H9 (cell line): ENCODE data around the gene AGBL4. TPM values are rescaled to one million over a fixed set of nuclear protein-coding genes. Genes with fewer than 3 reads are reported as not detected.
A peak's percentile ranks its signal among the peaks of the same experiment; 100 is the strongest.

Source experiments
- DNase-seq: peaks from one replicate; pipeline ENCODE4 v3.0.0-alpha.2; 2017
- H2AFZ ChIP-seq: one replicate; pipeline ENCODE4 v1.6.1; 2013; ENCODE audit warnings: mild to moderate bottlenecking, low read length, control low read depth, moderate library complexity
- H2AK5ac ChIP-seq: 2 replicates; pipeline ENCODE4 v1.6.1; 2013; ENCODE audit warnings: low read length, control low read depth, mixed read lengths; ENCODE audit not compliant: insufficient read length
- H2BK120ac ChIP-seq: one replicate; pipeline ENCODE4 v1.6.1; 2013; ENCODE audit warnings: low read depth, mild to moderate bottlenecking, low read length, control low read depth, inconsistent platforms; ENCODE audit not compliant: poor library complexity, severe bottlenecking
- H2BK12ac ChIP-seq: 2 replicates; pipeline ENCODE4 v1.6.1; 2013; ENCODE audit warnings: low read length, control low read depth, mixed read lengths, low read depth; ENCODE audit not compliant: insufficient read length
- H2BK15ac ChIP-seq: 2 replicates; pipeline ENCODE4 v1.6.1; 2013; ENCODE audit warnings: low read depth, low read length, control low read depth
- H2BK20ac ChIP-seq: one replicate; pipeline ENCODE4 v1.6.1; 2013; ENCODE audit warnings: low read depth, mild to moderate bottlenecking, low read length, control low read depth, inconsistent platforms; ENCODE audit not compliant: poor library complexity, severe bottlenecking
- H2BK5ac ChIP-seq: 2 replicates; pipeline ENCODE4 v1.6.1; 2013; ENCODE audit warnings: low read length, control low read depth, mixed read lengths; ENCODE audit not compliant: insufficient read length
- H3K14ac ChIP-seq: 2 replicates; pipeline ENCODE4 v1.6.1; 2013; ENCODE audit warnings: low read length, control low read depth; ENCODE audit not compliant: insufficient read depth
- H3K18ac ChIP-seq: 2 replicates; pipeline ENCODE4 v1.6.1; 2013; ENCODE audit warnings: low read depth, mild to moderate bottlenecking, mixed read lengths, low read length, control low read depth; ENCODE audit not compliant: insufficient read length
- H3K23ac ChIP-seq: 2 replicates; pipeline ENCODE4 v1.6.1; 2013; ENCODE audit warnings: low read length, control low read depth, mixed read lengths, low read depth; ENCODE audit not compliant: insufficient read length
- H3K23me2 ChIP-seq: 2 replicates; pipeline ENCODE4 v1.6.1; 2013; ENCODE audit warnings: low read depth, mild to moderate bottlenecking, mixed read lengths, low read length, control low read depth; ENCODE audit not compliant: insufficient read length, poor library complexity, severe bottlenecking
- H3K27ac ChIP-seq: 2 replicates; pipeline ENCODE4 v1.5.1; 2013; ENCODE audit warnings: low read length, control low read depth, mixed read lengths, low read depth; ENCODE audit not compliant: insufficient read length
- H3K27me3 ChIP-seq: 2 replicates; pipeline ENCODE4 v1.6.1; 2013; ENCODE audit warnings: low read length, control low read depth, inconsistent platforms; ENCODE audit not compliant: insufficient read depth
- H3K4ac ChIP-seq: 2 replicates; pipeline ENCODE4 v1.6.1; 2013; ENCODE audit warnings: low read depth, mild to moderate bottlenecking, control low read depth, inconsistent platforms, low read length, moderate library complexity
- H3K4me1 ChIP-seq: 2 replicates; pipeline ENCODE4 v1.6.1; 2013; ENCODE audit warnings: low read length, control low read depth, inconsistent platforms; ENCODE audit not compliant: insufficient read depth
- H3K4me2 ChIP-seq: 2 replicates; pipeline ENCODE4 v1.6.1; 2013; ENCODE audit warnings: low read length, control low read depth, mixed read lengths; ENCODE audit not compliant: insufficient read length, insufficient read depth
- H3K56ac ChIP-seq: 2 replicates; pipeline ENCODE4 v1.6.1; 2013; ENCODE audit warnings: low read depth, mild to moderate bottlenecking, mixed read lengths, low read length, control low read depth; ENCODE audit not compliant: insufficient read length
- H3K79me1 ChIP-seq: 2 replicates; pipeline ENCODE4 v1.6.1; 2013; ENCODE audit warnings: low read depth, mild to moderate bottlenecking, moderate library complexity, low read length, control low read depth, inconsistent platforms; ENCODE audit not compliant: insufficient read depth, poor library complexity, severe bottlenecking
- H3K79me2 ChIP-seq: 2 replicates; pipeline ENCODE4 v1.6.1; 2013; ENCODE audit warnings: low read length, control low read depth, inconsistent platforms; ENCODE audit not compliant: insufficient read depth
- H3K9ac ChIP-seq: 2 replicates; pipeline ENCODE4 v1.6.1; 2013; ENCODE audit warnings: low read length, control low read depth, mixed read lengths; ENCODE audit not compliant: insufficient read length; ENCODE audit errors: extremely low read depth
- H3K9me3 ChIP-seq: one replicate; pipeline ENCODE4 v1.6.1; 2013; ENCODE audit warnings: low read depth, low read length, inconsistent platforms; ENCODE audit not compliant: control insufficient read depth
- H3T11ph ChIP-seq: one replicate; pipeline ENCODE4 v1.6.1; 2013; ENCODE audit warnings: mild to moderate bottlenecking, low read length, control low read depth, inconsistent platforms
- H4K20me1 ChIP-seq: one replicate; pipeline ENCODE4 v1.6.1; 2013; ENCODE audit not compliant: control insufficient read depth, insufficient read length, insufficient read depth
- H4K5ac ChIP-seq: 2 replicates; pipeline ENCODE4 v1.6.1; 2013; ENCODE audit warnings: low read depth, mild to moderate bottlenecking, mixed read lengths, low read length, control low read depth; ENCODE audit not compliant: insufficient read length
- H4K8ac ChIP-seq: replicated peaks from 2 replicates; pipeline ENCODE4 v1.6.1; 2013; ENCODE audit warnings: low read length, control low read depth, mixed read lengths, low read depth; ENCODE audit not compliant: insufficient read length
- H4K91ac ChIP-seq: 2 replicates; pipeline ENCODE4 v1.6.1; 2013; ENCODE audit warnings: low read depth, mild to moderate bottlenecking, moderate library complexity, mixed read lengths, low read length, control low read depth; ENCODE audit not compliant: insufficient read length
- H3K27ac Mint-ChIP-seq, 3 experiments: 2 replicates in 2 of 3; 3 replicates in 1 of 3; pipeline ENCODE4 v1.8.0; 2020 to 2021; ENCODE audit warnings: mixed read lengths in 3 of 3, mild to moderate bottlenecking in 1 of 3, moderate library complexity in 1 of 3
- H3K27me3 Mint-ChIP-seq: 2 replicates; pipeline ENCODE4 v1.8.0; 2021; ENCODE audit warnings: low read depth, mild to moderate bottlenecking, moderate library complexity, mixed read lengths
- H3K36me3 Mint-ChIP-seq, 3 experiments: 2 replicates in 2 of 3; 3 replicates in 1 of 3; pipeline ENCODE4 v1.8.0; 2020 to 2021; ENCODE audit warnings: low read depth in 3 of 3, mixed read lengths in 3 of 3; ENCODE audit not compliant: insufficient read depth in 1 of 3
- H3K4me1 Mint-ChIP-seq, 2 experiments: 2 replicates each; pipeline ENCODE4 v1.8.0; 2020; ENCODE audit warnings: mixed read lengths in 2 of 2
- H3K4me3 Mint-ChIP-seq, 2 experiments: 2 replicates in 1 of 2; 3 replicates in 1 of 2; pipeline ENCODE4 v1.8.0; 2020 to 2021; ENCODE audit warnings: mild to moderate bottlenecking in 2 of 2, mixed read lengths in 2 of 2, moderate library complexity in 1 of 2
- H3K9me3 Mint-ChIP-seq, 2 experiments: 2 replicates in 1 of 2; 3 replicates in 1 of 2; pipeline ENCODE4 v1.8.0; 2020; ENCODE audit warnings: mild to moderate bottlenecking in 2 of 2, mixed read lengths in 2 of 2, moderate library complexity in 1 of 2
- WGBS: extraction: QIAGEN DNeasy Blood & Tissue Kit; methylation state at CpG from one replicate; pipeline ENCODE4 v1.1.7; 2013; ENCODE audit warnings: missing lambda C conversion rate, low lambda C conversion rate, mixed read lengths; ENCODE audit not compliant: insufficient read length; ENCODE audit errors: extremely low coverage; 5-methylcytosine and 5-hydroxymethylcytosine counted together
- total RNA-seq: library from RNA; stranded (reverse); gene quantifications from 2 replicates; pipeline ENCODE4 v1.2.1, GENCODE V29; 2021
- TF ChIP-seq, protein P1 (sequence below): fragments of 200-600 bp; sonication (generic); conservative IDR thresholded peaks from 3 replicates; pipeline ENCODE4 v1.8.0; 2021; ENCODE audit warnings: antibody characterized with exemption, mild to moderate bottlenecking

AGBL4 gene
- total RNA-seq, 1 experiment from 2014 or later, result not detected

DNA sequence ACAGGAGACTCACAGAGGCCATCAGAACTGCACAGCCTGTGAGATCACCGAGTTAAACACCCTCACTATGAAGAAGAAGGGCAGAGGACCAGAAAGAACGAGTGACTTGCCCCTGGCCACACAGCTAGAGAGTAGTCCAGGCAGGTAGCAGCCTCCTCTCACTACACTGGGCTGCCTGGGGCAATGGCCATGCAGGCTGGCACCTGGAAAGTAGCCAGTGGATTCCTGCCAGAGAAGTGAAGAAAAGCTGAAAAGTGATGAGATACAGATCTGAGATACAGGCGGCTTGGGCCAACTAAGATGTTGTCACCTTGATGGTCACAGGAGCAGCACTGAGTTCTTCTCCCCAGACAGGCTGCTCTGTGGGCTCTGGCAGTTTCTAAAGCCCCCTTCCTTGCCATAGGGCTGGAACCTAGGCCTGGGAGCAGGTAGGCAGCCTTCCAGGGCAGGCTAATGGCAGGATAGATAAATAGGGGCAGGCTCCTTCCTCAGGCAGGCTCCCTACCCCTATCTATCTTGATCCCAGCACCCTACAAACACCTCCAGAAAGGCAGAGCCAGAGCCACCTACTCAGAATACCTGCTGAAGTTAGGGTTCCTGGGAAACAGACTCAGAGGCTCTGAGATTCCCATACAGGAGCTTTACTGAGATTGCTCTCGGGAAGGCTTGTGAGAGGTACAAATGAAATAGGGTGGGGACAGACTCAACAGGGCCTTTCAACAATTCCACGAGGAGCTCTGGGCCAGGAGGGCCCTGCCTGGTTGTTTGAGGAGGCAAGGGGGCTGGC lies 1353.3 kb downstream of the AGBL4 start:
- TF ChIP-seq, protein P1, sequence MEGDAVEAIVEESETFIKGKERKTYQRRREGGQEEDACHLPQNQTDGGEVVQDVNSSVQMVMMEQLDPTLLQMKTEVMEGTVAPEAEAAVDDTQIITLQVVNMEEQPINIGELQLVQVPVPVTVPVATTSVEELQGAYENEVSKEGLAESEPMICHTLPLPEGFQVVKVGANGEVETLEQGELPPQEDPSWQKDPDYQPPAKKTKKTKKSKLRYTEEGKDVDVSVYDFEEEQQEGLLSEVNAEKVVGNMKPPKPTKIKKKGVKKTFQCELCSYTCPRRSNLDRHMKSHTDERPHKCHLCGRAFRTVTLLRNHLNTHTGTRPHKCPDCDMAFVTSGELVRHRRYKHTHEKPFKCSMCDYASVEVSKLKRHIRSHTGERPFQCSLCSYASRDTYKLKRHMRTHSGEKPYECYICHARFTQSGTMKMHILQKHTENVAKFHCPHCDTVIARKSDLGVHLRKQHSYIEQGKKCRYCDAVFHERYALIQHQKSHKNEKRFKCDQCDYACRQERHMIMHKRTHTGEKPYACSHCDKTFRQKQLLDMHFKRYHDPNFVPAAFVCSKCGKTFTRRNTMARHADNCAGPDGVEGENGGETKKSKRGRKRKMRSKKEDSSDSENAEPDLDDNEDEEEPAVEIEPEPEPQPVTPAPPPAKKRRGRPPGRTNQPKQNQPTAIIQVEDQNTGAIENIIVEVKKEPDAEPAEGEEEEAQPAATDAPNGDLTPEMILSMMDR, result no peak
- Histone ChIP-seq H2BK12ac (no peak overlapping the region), H4K20me1 (no peaks in the 10 kb centered on the region), H2AK5ac (no peak overlapping the region), H3T11ph (no peak overlapping the region), H3K27me3 (no peaks in the 10 kb centered on the region), H2BK5ac (no peak overlapping the region), H3K23me2 (no peaks in the 10 kb centered on the region), H3K79me1 (no peaks in the 10 kb centered on the region), H3K4me1 (peaks cover 7% of the 10 kb centered on the region; the same call in 1 of the 2 replicates), H2AFZ (no peak overlapping the region), H2BK120ac (no peak overlapping the region), H3K9me3 (no peaks in the 10 kb centered on the region), H3K56ac (no peak overlapping the region), H3K79me2 (no peaks in the 10 kb centered on the region), H3K27ac (no peak overlapping the region), H4K91ac (no peak overlapping the region), H3K23ac (no peak overlapping the region), H4K5ac (no peak overlapping the region), H3K4ac (no peak overlapping the region), H3K18ac (no peak overlapping the region), H4K8ac (no peak overlapping the region), H3K4me2 (no peak overlapping the region), H2BK20ac (no peak overlapping the region), H3K9ac (no peak overlapping the region), H3K14ac (no peak overlapping the region), H2BK15ac (no peak overlapping the region)
- DNase-seq, result no peak
- Mint-ChIP-seq H3K27ac (peak overlapping the region in 1 of 3 experiments; percentile 47; a peak in 1 of 7 replicates), H3K4me3 (no peak overlapping the region), H3K9me3 (peaks cover 0 to 3% of the 10 kb centered on the region in 2 experiments; a peak in 1 of 5 replicates), H3K27me3 (peaks cover 11% of the 10 kb centered on the region), H3K4me1 (peaks cover 38 to 40% of the 10 kb centered on the region in 2 experiments), H3K36me3 (peaks cover 0 to 3% (median 2%) of the 10 kb centered on the region in 3 experiments; a peak in 1 of 7 replicates)
- WGBS, result no CpG with 5 or more reads among the region's 5 CpGs
